Measurements from ENCODE around the gene TNFRSF18.

The TNFRSF18 gene

GRCh38 chr1:1213345-1214265 lies 7.2 kb upstream of the TNFRSF18 start, which contains the start of gene TNFRSF4:
Gene TNFRSF4, minus strand, starts transcription at chr1:1214153. Its CDS starts 26 bp downstream, at chr1:1214127.
- DNase-seq (ENCODE audit: low read depth): no peak

GRCh38 chr1:1212780-1213344 lies 6.5 kb upstream of the TNFRSF18 start:
- no peak for DNase-seq (ENCODE audit: low read depth)

- DNase-seq (ENCODE audit: low read depth): no peak
These were observed 5.4 kb upstream of the TNFRSF18 start for GRCh38 chr1:1211541-1212441.

- DNase-seq (ENCODE audit: low read depth): no peak
These were observed 4.5 kb upstream of the TNFRSF18 start for GRCh38 chr1:1210726-1211540.

- DNase-seq (ENCODE audit: low read depth): no peak
These were observed 2.5 kb upstream of the TNFRSF18 start for GRCh38 chr1:1208713-1209433.

- no peak for DNase-seq (ENCODE audit: low read depth)
These were observed 1.1 kb upstream of the TNFRSF18 start for GRCh38 chr1:1207571-1207892.

- no peak for DNase-seq (ENCODE audit: low read depth)
These were observed 657 bp upstream of the TNFRSF18 start for GRCh38 chr1:1206966-1207531.

- no peak for DNase-seq (ENCODE audit: low read depth)
These were observed 520 bp downstream of the TNFRSF18 start for GRCh38 chr1:1205769-1206375.

- DNase-seq (ENCODE audit: low read depth): no peak
These were observed 1.2 kb downstream of the TNFRSF18 start for GRCh38 chr1:1204998-1205768.

- no peak for DNase-seq (ENCODE audit: low read depth)
These were observed 1.9 kb downstream of the TNFRSF18 start for GRCh38 chr1:1204425-1204920.

- DNase-seq (ENCODE audit: low read depth): no peak
These were observed 2.6 kb downstream of the TNFRSF18 start for GRCh38 chr1:1203561-1204424.

GRCh38 chr1:1202831-1203560 lies 3.4 kb downstream of the TNFRSF18 start:
- DNase-seq (ENCODE audit: low read depth): no peak

- no peak for DNase-seq (ENCODE audit: low read depth)
These were observed 5.2 kb downstream of the TNFRSF18 start for GRCh38 chr1:1200876-1201810.

- no peak for DNase-seq (ENCODE audit: low read depth)
These were observed 6.2 kb downstream of the TNFRSF18 start for GRCh38 chr1:1199961-1200875.
